OCI-LY7 (cell line): ENCODE results near the gene MYOZ1.

ENCODE experiments used
- CTCF ChIP-seq: fragments of 200-600 bp; sonication (generic); conservative IDR thresholded peaks from 2 replicates; pipeline ENCODE4 v1.5.1; 2014; ENCODE audit warnings: mild to moderate bottlenecking, antibody characterized with exemption, low read length, moderate library complexity, mixed read lengths
- EZH2phosphoT487 ChIP-seq: fragments of 200-600 bp; sonication (generic); IDR thresholded peaks from 2 replicates; pipeline ENCODE4 v1.6.1; 2018; ENCODE audit warnings: low read depth, borderline replicate concordance, mild to moderate bottlenecking, mixed run types, antibody characterized with exemption, low read length, moderate library complexity, mixed read lengths

GRCh38 chr10:73649876-73650536 is 8.7 kb upstream of the MYOZ1 start:
- no peak for TF ChIP-seq EZH2phosphoT487
- TF ChIP-seq CTCF: no peak
